Cardiac fibroblast (primary cell): ENCODE measurements around the gene ZNF883.
"Not testable (repeated sequence)": the region's sequence is repeated elsewhere in the genome, so short reads cannot be mapped to it uniquely, and the experiment has no call there.

Experiments
- DNase-seq, 2 donors: peaks; one replicate each; pipeline versions ENCODE4 v3.0.0 to v3.0.0-alpha.2; 2010; ENCODE audit warnings: low read depth in 2 of 2
- H3K4me3 ChIP-seq, 2 donors: replicated peaks in 1 of 2; 1 replicate in 1 of 2; 2 replicates in 1 of 2; pipeline ENCODE4 v1.5.1; 2011; ENCODE audit warnings: low read depth in 2 of 2, low read length in 2 of 2, mild to moderate bottlenecking in 2 of 2, moderate library complexity in 1 of 2
- CTCF ChIP-seq: IDR thresholded peaks from one replicate; pipeline ENCODE4 v1.5.1; 2011; ENCODE audit warnings: low read depth, mild to moderate bottlenecking, low read length, inconsistent platforms

ZNF883 gene

GRCh38 chr9:113011911-113012381 lies at the start of gene ZNF883:
ZNF883 (minus strand) TSS chr9:113012192.
- peak within 1 kb of the TSS; percentile 40 to 48 for H3K4me3 ChIP-seq
- TF ChIP-seq CTCF = peak; percentile 12
- DNase-seq = peak; percentile 66 to 84

- H3K4me3 ChIP-seq, DNase-seq: not testable (repeated sequence)
Observed at GRCh38 chr9:113061072-113061850, 49.3 kb upstream of the ZNF883 start.

GRCh38 chr9:113059581-113060284 lies 47.7 kb upstream of the ZNF883 start:
- peak in 1 of 2 donors; percentile 14 for DNase-seq

GRCh38 chr9:113057193-113057592 lies 45.2 kb upstream of the ZNF883 start:
- H3K4me3 ChIP-seq = peak overlapping the region; percentile 81 to 85
- DNase-seq = no peak
- TF ChIP-seq CTCF = no peak

More at GRCh38 chr9:113059581-113060284, 47.7 kb upstream of the ZNF883 start:
- peak overlapping the region in 1 of 2 donors; percentile 17 for H3K4me3 ChIP-seq

GRCh38 chr9:113056191-113057106 lies 44.5 kb upstream of the ZNF883 start, which contains the start of gene ZFP37:
ZFP37 (minus strand) TSS chr9:113056724; CDS start chr9:113056688, 36 bp downstream.
- TF ChIP-seq CTCF = no peak
- DNase-seq = peak; percentile 95 to 98
- H3K4me3 ChIP-seq = peak within 1 kb of the TSS; percentile 81 to 85

- TF ChIP-seq CTCF = no peak
- no peak overlapping the region for H3K4me3 ChIP-seq
- peak in 1 of 2 donors; percentile 14 for DNase-seq
Observed at GRCh38 chr9:113042884-113043657, 31.1 kb upstream of the ZNF883 start.

- no peak overlapping the region for H3K4me3 ChIP-seq
- DNase-seq = peak in 1 of 2 donors; percentile 26
- no peak for TF ChIP-seq CTCF
Observed at GRCh38 chr9:113026200-113026599, 14.2 kb upstream of the ZNF883 start.
